ENCODE measurements around the gene ACO2. TPM values are rescaled to one million over a fixed set of nuclear protein-coding genes. Genes with fewer than 3 reads are reported as not detected.
A peak's percentile ranks its signal among the peaks of the same experiment; 100 is the strongest.

ACO2 gene
- total RNA-seq, 1 experiment from 2014 or later = 127 TPM

DNA sequence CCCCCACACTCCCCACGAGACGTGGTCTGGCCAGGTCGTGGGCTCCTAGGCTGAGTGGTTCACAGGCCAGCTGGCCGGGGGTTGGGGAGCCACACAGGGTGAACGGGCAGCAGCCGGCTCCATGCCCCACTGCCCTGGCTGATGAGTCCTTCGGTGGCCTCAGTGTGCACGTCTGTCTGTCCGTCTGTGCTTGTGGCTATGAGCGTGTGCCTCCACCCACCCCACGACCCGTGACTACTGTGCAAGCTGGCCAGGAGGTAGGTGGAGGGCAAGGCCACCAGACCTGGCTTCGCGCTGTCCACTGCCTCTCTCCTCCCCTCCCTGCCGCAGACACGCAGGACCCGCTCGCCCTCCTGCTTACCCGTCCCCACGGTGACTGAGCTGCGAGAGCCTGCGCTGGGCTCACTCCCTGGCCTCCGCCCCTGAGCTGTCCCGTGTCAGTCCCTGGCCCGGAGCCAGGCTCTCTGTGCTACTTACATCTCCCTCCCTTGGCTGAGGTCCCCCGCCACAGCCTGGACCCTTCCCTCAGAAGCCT lies 106.0 kb downstream of the ACO2 start:
- ChIA-PET POLR2A (ENCODE audit: low non-redundant PET) (no interaction called here), CTCF (no interaction called here)
- Histone ChIP-seq H3K4me3 (ENCODE audit: low read depth, low read length, poor library complexity, severe bottlenecking) (no peak overlapping the region), H3K27me3 (replicated peaks; ENCODE audit: insufficient read depth, low read depth, low read length, poor library complexity) (no peaks in the 10 kb centered on the region), H3K36me3 (ENCODE audit: insufficient read depth, low read length, poor library complexity, severe bottlenecking) (peaks cover 8% of the 10 kb centered on the region), H3K9me3 (ENCODE audit: low read depth, low read length, poor library complexity, severe bottlenecking) (no peaks in the 10 kb centered on the region), H3K4me1 (ENCODE audit: insufficient read depth, low read length, poor library complexity, severe bottlenecking) (no peaks in the 10 kb centered on the region), H3K27ac (ENCODE audit: low read depth, low read length, poor library complexity, severe bottlenecking) (no peak overlapping the region)
- intact Hi-C loops (cut with micrococcal nuclease; ENCODE audit: unreplicated experiment) = no loop called here
- DNase-seq (ENCODE audit: low spot score) = no peak
- TF ChIP-seq, protein P1, sequence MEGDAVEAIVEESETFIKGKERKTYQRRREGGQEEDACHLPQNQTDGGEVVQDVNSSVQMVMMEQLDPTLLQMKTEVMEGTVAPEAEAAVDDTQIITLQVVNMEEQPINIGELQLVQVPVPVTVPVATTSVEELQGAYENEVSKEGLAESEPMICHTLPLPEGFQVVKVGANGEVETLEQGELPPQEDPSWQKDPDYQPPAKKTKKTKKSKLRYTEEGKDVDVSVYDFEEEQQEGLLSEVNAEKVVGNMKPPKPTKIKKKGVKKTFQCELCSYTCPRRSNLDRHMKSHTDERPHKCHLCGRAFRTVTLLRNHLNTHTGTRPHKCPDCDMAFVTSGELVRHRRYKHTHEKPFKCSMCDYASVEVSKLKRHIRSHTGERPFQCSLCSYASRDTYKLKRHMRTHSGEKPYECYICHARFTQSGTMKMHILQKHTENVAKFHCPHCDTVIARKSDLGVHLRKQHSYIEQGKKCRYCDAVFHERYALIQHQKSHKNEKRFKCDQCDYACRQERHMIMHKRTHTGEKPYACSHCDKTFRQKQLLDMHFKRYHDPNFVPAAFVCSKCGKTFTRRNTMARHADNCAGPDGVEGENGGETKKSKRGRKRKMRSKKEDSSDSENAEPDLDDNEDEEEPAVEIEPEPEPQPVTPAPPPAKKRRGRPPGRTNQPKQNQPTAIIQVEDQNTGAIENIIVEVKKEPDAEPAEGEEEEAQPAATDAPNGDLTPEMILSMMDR (conservative IDR thresholded peaks at IDR 0.05; ENCODE audit: low read depth, low read length) = no peak
- no peak for TF ChIP-seq EZH2 (IDR thresholded peaks at IDR 0.05; ENCODE audit: borderline replicate concordance, low read depth, low read length, poor library complexity, severe bottlenecking)
- BruUV-seq (replicated peaks) = no TSS peak

DNA sequence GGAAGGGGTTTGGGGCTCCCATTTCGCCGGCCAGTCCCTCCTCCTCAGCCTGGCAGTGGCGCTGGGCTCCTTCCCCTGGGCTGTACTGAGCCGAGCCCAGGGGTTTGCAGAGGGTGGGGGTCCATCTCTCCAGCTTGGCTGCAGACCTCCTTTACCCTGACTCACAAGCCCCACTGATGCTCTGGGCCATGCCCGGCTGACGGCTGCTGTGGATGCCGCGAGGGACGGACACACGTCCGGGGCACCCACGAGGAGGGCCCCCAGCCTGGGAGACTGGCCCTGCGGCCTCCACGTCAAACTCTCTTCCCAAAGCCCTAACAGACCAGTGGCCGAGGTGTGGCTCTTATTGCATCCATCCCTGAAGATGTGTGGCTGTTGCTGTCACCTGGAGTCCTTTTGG lies 106.6 kb downstream of the ACO2 start:
- H3K4me3 ChIP-seq (ENCODE audit: low read depth, low read length, poor library complexity, severe bottlenecking) = no peak overlapping the region
- no peaks in the 10 kb centered on the region for H3K9me3 ChIP-seq (ENCODE audit: low read depth, low read length, poor library complexity, severe bottlenecking)
- no peak for TF ChIP-seq EZH2 (IDR thresholded peaks at IDR 0.05; ENCODE audit: borderline replicate concordance, low read depth, low read length, poor library complexity, severe bottlenecking)
- TF ChIP-seq, protein P1 (conservative IDR thresholded peaks at IDR 0.05; ENCODE audit: low read depth, low read length) = no peak
- no peaks in the 10 kb centered on the region for H3K4me1 ChIP-seq (ENCODE audit: insufficient read depth, low read length, poor library complexity, severe bottlenecking)
- H3K27me3 ChIP-seq (replicated peaks; ENCODE audit: insufficient read depth, low read depth, low read length, poor library complexity) = no peaks in the 10 kb centered on the region
- ChIA-PET POLR2A (ENCODE audit: low non-redundant PET) (no interaction called here), CTCF (no interaction called here)
- H3K27ac ChIP-seq (ENCODE audit: low read depth, low read length, poor library complexity, severe bottlenecking) = no peak overlapping the region
- peaks cover 8% of the 10 kb centered on the region for H3K36me3 ChIP-seq (ENCODE audit: insufficient read depth, low read length, poor library complexity, severe bottlenecking)
- no peak for DNase-seq (ENCODE audit: low spot score)
- BruUV-seq (replicated peaks) = no TSS peak
- intact Hi-C loops (cut with micrococcal nuclease; ENCODE audit: unreplicated experiment) = no loop called here

DNA sequence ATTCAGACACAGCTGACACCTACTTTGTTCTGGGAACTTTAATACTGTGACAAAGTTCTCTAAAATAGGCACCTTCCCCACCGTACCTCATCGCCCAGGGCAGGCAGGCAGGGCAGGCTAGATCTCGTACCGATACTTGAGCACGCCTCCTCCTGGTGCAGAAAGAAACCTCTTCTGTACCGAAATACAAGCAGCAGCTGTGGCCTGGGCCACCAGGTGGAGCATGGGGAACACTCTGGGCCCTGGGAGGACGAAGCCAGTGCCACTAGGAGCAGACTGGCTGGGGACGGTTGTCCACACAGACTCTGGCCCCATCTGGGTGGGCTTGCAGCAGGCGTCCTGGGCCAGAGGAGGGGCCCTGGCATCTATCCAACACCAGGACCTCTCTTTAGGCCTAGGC lies 108.0 kb downstream of the ACO2 start:
- TF ChIP-seq, protein P1 (conservative IDR thresholded peaks at IDR 0.05; ENCODE audit: low read depth, low read length) = peak; percentile 66
- TF ChIP-seq EZH2 (IDR thresholded peaks at IDR 0.05; ENCODE audit: borderline replicate concordance, low read depth, low read length, poor library complexity, severe bottlenecking) = no peak
- TSS peak; percentile 49 for BruUV-seq (replicated peaks)
- H3K27me3 ChIP-seq (replicated peaks; ENCODE audit: insufficient read depth, low read depth, low read length, poor library complexity) = no peaks in the 10 kb centered on the region
- peak; percentile 75 for DNase-seq (ENCODE audit: low spot score)
- intact Hi-C loops (cut with micrococcal nuclease; ENCODE audit: unreplicated experiment) = no loop called here
- no peaks in the 10 kb centered on the region for H3K9me3 ChIP-seq (ENCODE audit: low read depth, low read length, poor library complexity, severe bottlenecking)
- ChIA-PET POLR2A (ENCODE audit: low non-redundant PET) (no interaction called here), CTCF (interaction anchor here (0.8 to 0.9 kb wide), 2 partner anchors 12 to 22 kb away, joined by 3 read pairs; no protein-coding TSS in a partner anchor)
- H3K36me3 ChIP-seq (ENCODE audit: insufficient read depth, low read length, poor library complexity, severe bottlenecking) = peaks cover 8% of the 10 kb centered on the region
- no peaks in the 10 kb centered on the region for H3K4me1 ChIP-seq (ENCODE audit: insufficient read depth, low read length, poor library complexity, severe bottlenecking)
- H3K4me3 ChIP-seq (ENCODE audit: low read depth, low read length, poor library complexity, severe bottlenecking) = no peak overlapping the region
- no peak overlapping the region for H3K27ac ChIP-seq (ENCODE audit: low read depth, low read length, poor library complexity, severe bottlenecking)
